CD4-positive, alpha-beta T cell (primary cell): ENCODE data around the gene ZMYM2. TPM values are rescaled to one million over a fixed set of nuclear protein-coding genes. Genes with fewer than 3 reads are reported as not detected.

Experiments
- ATAC-seq: fragments of 200-7000 bp; cut with Tn5 transposase; one replicate; pipeline ENCODE4 v1.10.0; 2022; ENCODE audit warnings: mild to moderate bottlenecking; ENCODE audit not compliant: poor library complexity
- CTCF ChIA-PET: fragments of 350-600 bp; sonication (Branson Sonifier 250); formaldehyde crosslinking; loops from one replicate; lab custom pipeline; 2021; ENCODE audit warnings: antibody characterized with exemption, inconsistent platforms; lab: Charles Lee
- POLR2A ChIA-PET: fragments of 350-600 bp; sonication (Branson Sonifier 250); formaldehyde crosslinking; loops from one replicate; lab custom pipeline; 2021; ENCODE audit warnings: antibody characterized with exemption, inconsistent platforms; lab: Charles Lee
- DNase-seq, 14 experiments: peaks; one replicate each; pipeline ENCODE4 v3.0.0-alpha.2; 2013 to 2020; ENCODE audit warnings: mixed read lengths in 2 of 14
- H3K27ac ChIP-seq, 2 donors: one replicate each; pipeline versions ENCODE4 v1.5.1 to v1.7.0; 2013; ENCODE audit warnings: low read length in 2 of 2, low read depth in 1 of 2, mild to moderate bottlenecking in 1 of 2
- H3K27me3 ChIP-seq, 2 experiments: 1 replicate in 1 of 2; 2 replicates in 1 of 2; pipeline versions ENCODE4 v1.6.1 to v1.7.0; 2013; ENCODE audit warnings: low read length in 2 of 2, control low read depth in 1 of 2, mild to moderate bottlenecking in 1 of 2, moderate library complexity in 1 of 2; ENCODE audit not compliant: insufficient read depth in 2 of 2, control insufficient read depth in 1 of 2
- H3K36me3 ChIP-seq: one replicate; pipeline ENCODE4 v1.6.1; 2013; ENCODE audit warnings: low read length, control low read depth; ENCODE audit not compliant: insufficient read depth
- H3K4me1 ChIP-seq: one replicate; pipeline ENCODE4 v1.6.1; 2013; ENCODE audit warnings: low read length, control low read depth; ENCODE audit not compliant: insufficient read depth
- H3K4me3 ChIP-seq: one replicate; pipeline ENCODE4 v1.5.1; 2013; ENCODE audit warnings: mild to moderate bottlenecking, low read length, moderate library complexity
- H3K9me3 ChIP-seq, 2 experiments: 1 replicate in 1 of 2; 2 replicates in 1 of 2; pipeline versions ENCODE4 v1.6.1 to v1.7.0; 2013; ENCODE audit warnings: low read length in 2 of 2, mild to moderate bottlenecking in 2 of 2, control low read depth in 1 of 2, moderate library complexity in 1 of 2; ENCODE audit not compliant: control insufficient read depth in 1 of 2, insufficient read depth in 1 of 2
- H3K27ac Mint-ChIP-seq: one replicate; pipeline ENCODE4 v1.8.0; 2020; ENCODE audit warnings: mixed read lengths
- H3K27me3 Mint-ChIP-seq: one replicate; pipeline ENCODE4 v1.8.0; 2021; ENCODE audit warnings: mixed read lengths
- H3K36me3 Mint-ChIP-seq: one replicate; pipeline ENCODE4 v1.8.0; 2021; ENCODE audit warnings: low read depth, mixed read lengths
- H3K4me1 Mint-ChIP-seq: one replicate; pipeline ENCODE4 v1.8.0; 2021; ENCODE audit warnings: low read depth, mixed read lengths
- H3K4me3 Mint-ChIP-seq: one replicate; pipeline ENCODE4 v1.8.0; 2020; ENCODE audit warnings: mild to moderate bottlenecking, mixed read lengths
- H3K9me3 Mint-ChIP-seq: one replicate; pipeline ENCODE4 v1.8.0; 2020; ENCODE audit warnings: mixed read lengths
- CTCF ChIP-seq: fragments of 200-600 bp; IDR thresholded peaks from one replicate; pipeline ENCODE4 v1.8.0; 2022; ENCODE audit warnings: antibody characterized with exemption, mild to moderate bottlenecking
- intact Hi-C, 2 experiments: fragments of 100-400 bp; cut with DNase I in 1 of 2; cut with micrococcal nuclease in 1 of 2; formaldehyde crosslinking; loops; one replicate each; pipeline versions ENCODE4 v1.15.1 to v1.9.0; 2023 to 2025; cut with DNase I, micrococcal nuclease
- total RNA-seq, 174 experiments: library from RNA in 2 of 174; stranded (reverse) in 2 of 174; gene quantifications; one replicate each; pipeline ENCODE4 v1.2.3 and lab custom pipeline; 2021 to 2026

The ZMYM2 gene
- total RNA-seq, 2 experiments from 2014 or later: 106 to 110 TPM

- ATAC-seq (no peak), DNase-seq (no peak)
- H3K4me3 ChIP-seq: no peak overlapping the region
- no peaks in the 10 kb centered on the region for H3K4me1 Mint-ChIP-seq
- H3K27me3 ChIP-seq: peaks cover 44 to 59% of the 10 kb centered on the region in 2 experiments
- no peaks in the 10 kb centered on the region for H3K36me3 Mint-ChIP-seq
- peaks cover 23% of the 10 kb centered on the region for H3K4me1 ChIP-seq
- no peaks in the 10 kb centered on the region for H3K9me3 Mint-ChIP-seq
- CTCF ChIA-PET: no interaction called here
- peaks cover 25% of the 10 kb centered on the region for H3K27me3 Mint-ChIP-seq
- no peak overlapping the region for H3K27ac Mint-ChIP-seq
- no peak overlapping the region for H3K27ac ChIP-seq
- H3K4me3 Mint-ChIP-seq: no peak overlapping the region
- TF ChIP-seq CTCF: no peak
- H3K9me3 ChIP-seq: no peaks in the 10 kb centered on the region
- no peaks in the 10 kb centered on the region for H3K36me3 ChIP-seq
- POLR2A ChIA-PET: no interaction called here
- intact Hi-C loops: no loop called here
These were observed 172.1 kb downstream of the ZMYM2 start for GRCh38 chr13:20130652-20131051.

- intact Hi-C loops: no loop called here
- Histone ChIP-seq H3K4me3 (no peak overlapping the region), H3K27me3 (peaks cover 45 to 56% of the 10 kb centered on the region in 2 experiments), H3K4me1 (peaks cover 23% of the 10 kb centered on the region), H3K9me3 (no peaks in the 10 kb centered on the region), H3K27ac (no peak overlapping the region), H3K36me3 (no peaks in the 10 kb centered on the region)
- TF ChIP-seq CTCF: no peak
- Mint-ChIP-seq H3K27ac (no peak overlapping the region), H3K27me3 (peaks cover 22% of the 10 kb centered on the region), H3K9me3 (no peaks in the 10 kb centered on the region), H3K4me3 (no peak overlapping the region), H3K4me1 (no peaks in the 10 kb centered on the region), H3K36me3 (no peaks in the 10 kb centered on the region)
- no peak for DNase-seq
- POLR2A ChIA-PET: no interaction called here
- CTCF ChIA-PET: no interaction called here
- ATAC-seq: no peak
These were observed 172.7 kb downstream of the ZMYM2 start for GRCh38 chr13:20131057-20131832.

- Histone ChIP-seq H3K4me3 (no peak overlapping the region), H3K27me3 (peaks cover 47 to 54% of the 10 kb centered on the region in 2 experiments), H3K4me1 (peaks cover 28% of the 10 kb centered on the region), H3K27ac (no peak overlapping the region), H3K9me3 (peaks cover 0 to 5% of the 10 kb centered on the region in 2 experiments), H3K36me3 (no peaks in the 10 kb centered on the region)
- no peak for DNase-seq
- Mint-ChIP-seq H3K27me3 (peaks cover 28% of the 10 kb centered on the region), H3K9me3 (no peaks in the 10 kb centered on the region), H3K4me1 (no peaks in the 10 kb centered on the region), H3K4me3 (no peak overlapping the region), H3K27ac (no peak overlapping the region), H3K36me3 (no peaks in the 10 kb centered on the region)
- ChIA-PET CTCF (interaction anchor here (0.8 kb wide), 1 partner anchor 65 kb away, joined by 4 read pairs; no protein-coding TSS in a partner anchor), POLR2A (no interaction called here)
- no peak for ATAC-seq
- no peak for TF ChIP-seq CTCF
- intact Hi-C loops: no loop called here
These were observed 173.6 kb downstream of the ZMYM2 start for GRCh38 chr13:20132052-20132634.
